Thoracic aorta (tissue), 2 donors: ENCODE results near the gene OR7C2. TPM values are rescaled to one million over a fixed set of nuclear protein-coding genes. Genes with fewer than 3 reads are reported as not detected.

ENCODE experiments used
- ATAC-seq: fragments of 150-250 bp; one replicate; pipeline ENCODE4 v1.8.0; 2017; ENCODE audit warnings: low read depth; ENCODE audit not compliant: insufficient number of reproducible peaks, low FRiP score
- DNase-seq: peaks from one replicate; pipeline ENCODE4 v3.0.0-alpha.2; 2020; ENCODE audit warnings: low spot score
- H3K27ac ChIP-seq, 2 donors: fragments of 200-600 bp; sonication (generic); 1 replicate in 1 of 2; 2 replicates in 1 of 2; pipeline ENCODE4 v1.5.1; 2016; ENCODE audit warnings: mild to moderate bottlenecking in 2 of 2, moderate library complexity in 2 of 2
- H3K27me3 ChIP-seq: fragments of 200-600 bp; sonication (generic); replicated peaks from 2 replicates; pipeline ENCODE4 v1.6.0; 2016; ENCODE audit warnings: mild to moderate bottlenecking; ENCODE audit not compliant: insufficient read depth
- H3K36me3 ChIP-seq: fragments of 200-600 bp; sonication (generic); one replicate; pipeline ENCODE4 v1.5.1; 2016
- H3K4me1 ChIP-seq, 2 donors: fragments of 200-600 bp; sonication (generic); 1 replicate in 1 of 2; 2 replicates in 1 of 2; pipeline versions ENCODE4 v1.5.1 to v1.6.0; 2016; ENCODE audit warnings: low read depth in 2 of 2, mild to moderate bottlenecking in 1 of 2; ENCODE audit not compliant: control insufficient read depth in 1 of 2
- H3K4me3 ChIP-seq: fragments of 200-600 bp; sonication (generic); 2 replicates; pipeline ENCODE4 v1.5.1; 2016; ENCODE audit warnings: mild to moderate bottlenecking
- H3K9me3 ChIP-seq: fragments of 200-600 bp; sonication (generic); 2 replicates; pipeline ENCODE4 v1.5.1; 2016
- total RNA-seq, 2 donors: library from RNA; depleted of rRNA; stranded (reverse); fragments of >200 nt; gene quantifications; one replicate each; pipeline versions ENCODE4 v1.1.0 to v1.2.3, GENCODE V29; 2016
- TF ChIP-seq, protein P1 (sequence below): fragments of 200-600 bp; sonication (generic); IDR thresholded peaks from one replicate; pipeline ENCODE4 v1.5.1; 2019; ENCODE audit warnings: antibody characterized with exemption

OR7C2 gene
- total RNA-seq, 2 donors from 2014 or later = not detected

DNA sequence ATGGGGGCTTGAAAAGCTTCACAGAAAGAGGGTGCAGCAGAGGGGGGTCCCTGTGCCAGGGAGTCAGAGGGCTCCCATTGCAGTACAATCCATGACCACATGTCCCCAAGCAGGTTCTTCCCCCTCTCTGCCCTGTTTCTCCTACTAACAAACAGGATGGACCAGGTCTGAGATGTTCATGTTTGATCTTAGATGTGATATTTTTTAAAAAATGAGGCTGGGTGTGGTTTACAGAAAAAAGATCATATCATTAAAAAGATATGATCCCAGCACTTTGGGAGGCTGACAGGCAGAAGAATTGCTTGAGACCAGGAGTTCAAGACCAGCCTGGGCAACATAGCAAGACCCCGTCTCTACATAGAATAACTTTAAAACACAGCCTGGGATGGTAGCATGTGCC lies 9.1 kb downstream of the OR7C2 start:
- H3K4me1 ChIP-seq = no peaks in the 10 kb centered on the region
- no peak for ATAC-seq
- H3K4me3 ChIP-seq = no peak overlapping the region
- no peaks in the 10 kb centered on the region for H3K36me3 ChIP-seq
- H3K27me3 ChIP-seq = no peaks in the 10 kb centered on the region
- H3K27ac ChIP-seq = no peak overlapping the region
- DNase-seq = no peak
- TF ChIP-seq, protein P1, sequence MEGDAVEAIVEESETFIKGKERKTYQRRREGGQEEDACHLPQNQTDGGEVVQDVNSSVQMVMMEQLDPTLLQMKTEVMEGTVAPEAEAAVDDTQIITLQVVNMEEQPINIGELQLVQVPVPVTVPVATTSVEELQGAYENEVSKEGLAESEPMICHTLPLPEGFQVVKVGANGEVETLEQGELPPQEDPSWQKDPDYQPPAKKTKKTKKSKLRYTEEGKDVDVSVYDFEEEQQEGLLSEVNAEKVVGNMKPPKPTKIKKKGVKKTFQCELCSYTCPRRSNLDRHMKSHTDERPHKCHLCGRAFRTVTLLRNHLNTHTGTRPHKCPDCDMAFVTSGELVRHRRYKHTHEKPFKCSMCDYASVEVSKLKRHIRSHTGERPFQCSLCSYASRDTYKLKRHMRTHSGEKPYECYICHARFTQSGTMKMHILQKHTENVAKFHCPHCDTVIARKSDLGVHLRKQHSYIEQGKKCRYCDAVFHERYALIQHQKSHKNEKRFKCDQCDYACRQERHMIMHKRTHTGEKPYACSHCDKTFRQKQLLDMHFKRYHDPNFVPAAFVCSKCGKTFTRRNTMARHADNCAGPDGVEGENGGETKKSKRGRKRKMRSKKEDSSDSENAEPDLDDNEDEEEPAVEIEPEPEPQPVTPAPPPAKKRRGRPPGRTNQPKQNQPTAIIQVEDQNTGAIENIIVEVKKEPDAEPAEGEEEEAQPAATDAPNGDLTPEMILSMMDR = no peak
- no peaks in the 10 kb centered on the region for H3K9me3 ChIP-seq

DNA sequence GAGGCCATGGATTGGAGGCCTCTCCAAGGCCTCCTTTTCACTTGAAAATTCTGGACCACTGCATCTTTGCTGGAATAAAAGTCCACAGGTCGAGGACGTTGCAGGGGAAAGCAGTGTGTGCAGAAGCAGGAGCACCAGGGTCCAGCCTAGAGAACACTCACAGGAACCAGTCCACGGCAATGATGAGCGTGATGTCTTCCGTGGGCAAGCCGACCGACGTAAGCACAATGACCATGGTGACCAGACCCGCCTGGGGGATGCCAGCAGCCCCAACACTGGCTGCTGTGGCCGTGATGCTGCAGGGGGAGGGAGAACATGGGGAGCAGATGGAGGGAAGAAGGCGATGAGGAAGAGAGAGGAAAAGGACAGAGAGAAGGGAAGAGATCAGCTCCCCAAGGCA lies 11.5 kb downstream of the OR7C2 start:
- Histone ChIP-seq H3K27ac (no peak overlapping the region), H3K9me3 (no peaks in the 10 kb centered on the region), H3K27me3 (no peaks in the 10 kb centered on the region), H3K4me1 (no peaks in the 10 kb centered on the region), H3K4me3 (no peak overlapping the region), H3K36me3 (no peaks in the 10 kb centered on the region)
- ATAC-seq (no peak), DNase-seq (no peak)
- TF ChIP-seq, protein P1 = no peak

DNA sequence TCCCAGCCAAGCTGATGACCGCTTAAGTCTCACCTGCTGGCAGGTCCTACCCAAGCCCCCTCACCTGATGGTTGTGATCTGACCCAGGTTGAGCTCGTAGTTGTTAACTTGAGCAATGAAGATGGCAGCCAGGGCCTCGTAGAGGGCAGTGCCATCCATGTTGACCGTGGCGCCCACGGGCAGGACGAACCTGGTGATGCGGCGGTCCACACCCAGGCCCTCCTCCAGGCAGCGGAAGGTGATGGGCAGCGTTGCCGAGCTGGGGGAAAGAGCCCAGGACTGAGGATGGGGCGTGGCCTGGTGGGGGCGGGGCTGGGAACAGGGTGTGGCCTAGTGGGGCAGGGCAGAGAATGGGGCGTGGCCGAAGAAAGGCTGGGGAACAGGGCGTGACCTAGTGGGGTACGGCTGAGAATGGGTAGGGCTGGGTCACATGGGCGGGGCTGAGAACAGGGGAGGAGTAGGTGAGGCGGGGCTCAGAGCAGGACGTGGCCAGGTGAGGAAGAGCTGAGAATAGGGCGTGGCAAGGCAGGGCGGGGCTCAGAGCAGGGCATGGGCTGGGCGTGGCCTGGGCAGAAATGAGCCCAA lies 12.9 kb downstream of the OR7C2 start:
- H3K4me3 ChIP-seq = no peak overlapping the region
- TF ChIP-seq, protein P1 = no peak
- ATAC-seq (no peak), DNase-seq (no peak)
- peaks cover 3% of the 10 kb centered on the region for H3K9me3 ChIP-seq
- H3K27me3 ChIP-seq = no peaks in the 10 kb centered on the region
- H3K27ac ChIP-seq = no peak overlapping the region
- H3K4me1 ChIP-seq = no peaks in the 10 kb centered on the region
- H3K36me3 ChIP-seq = no peaks in the 10 kb centered on the region

DNA sequence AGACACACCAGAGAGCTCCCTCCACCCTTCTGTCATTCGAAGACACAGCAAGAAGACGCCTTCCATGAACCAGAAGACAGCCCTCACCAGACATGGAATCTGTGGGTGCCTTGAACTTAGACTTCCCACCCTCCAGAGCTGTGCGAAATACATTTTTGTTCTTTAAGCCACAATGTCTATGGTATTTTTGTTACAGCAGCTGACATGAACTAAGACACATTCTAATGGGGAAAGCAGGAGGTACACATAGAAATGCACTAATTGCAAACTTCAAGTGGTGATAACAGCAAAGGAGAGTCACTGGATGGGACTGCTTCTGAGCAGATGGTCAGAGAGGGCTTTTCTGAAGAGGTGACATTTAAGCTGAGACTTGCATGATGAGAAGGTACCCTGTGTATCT lies 16.2 kb downstream of the OR7C2 start:
- ATAC-seq (no peak), DNase-seq (no peak)
- Histone ChIP-seq H3K4me3 (no peak overlapping the region), H3K4me1 (no peaks in the 10 kb centered on the region), H3K9me3 (peaks cover 10% of the 10 kb centered on the region), H3K27ac (no peak overlapping the region), H3K27me3 (no peaks in the 10 kb centered on the region), H3K36me3 (no peaks in the 10 kb centered on the region)
- TF ChIP-seq, protein P1 = no peak

DNA sequence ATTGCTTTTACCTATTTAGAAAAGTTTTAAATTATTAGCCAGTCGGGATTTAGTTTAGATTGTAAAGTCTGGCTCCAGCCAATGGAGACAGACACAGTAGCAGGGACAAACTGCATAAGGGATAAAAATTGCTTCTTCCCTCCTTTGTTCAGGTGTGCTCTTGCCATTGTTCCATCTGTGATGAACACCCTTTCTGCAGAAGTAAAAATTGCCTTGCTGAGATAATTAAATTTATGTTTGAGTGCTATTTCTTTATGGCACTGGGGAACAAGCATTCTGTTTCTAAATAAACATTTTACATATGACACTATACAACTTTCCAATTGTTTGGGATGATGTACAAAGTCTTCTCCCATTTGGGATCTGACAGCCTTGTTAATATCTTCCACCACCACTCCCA lies 18.0 kb downstream of the OR7C2 start:
- H3K36me3 ChIP-seq = no peaks in the 10 kb centered on the region
- ATAC-seq (no peak), DNase-seq (no peak)
- H3K4me3 ChIP-seq = no peak overlapping the region
- H3K27ac ChIP-seq = no peak overlapping the region
- no peaks in the 10 kb centered on the region for H3K27me3 ChIP-seq
- H3K9me3 ChIP-seq = peaks cover 10% of the 10 kb centered on the region
- TF ChIP-seq, protein P1 = no peak
- no peaks in the 10 kb centered on the region for H3K4me1 ChIP-seq
